Liver (tissue), 9 donors: ENCODE data around the gene ZNF423. TPM values are rescaled to one million over a fixed set of nuclear protein-coding genes. Genes with fewer than 3 reads are reported as not detected.
A peak's percentile ranks its signal among the peaks of the same experiment; 100 is the strongest.

Experiments
- DNase-seq: peaks from one replicate; pipeline ENCODE4 v3.0.0-alpha.2; 2017; ENCODE audit warnings: low spot score
- H3K27ac ChIP-seq, 2 donors: one replicate each; pipeline ENCODE4 v1.7.0; 2013; ENCODE audit warnings: inconsistent platforms in 2 of 2, low read length in 2 of 2, control low read depth in 1 of 2, low read depth in 1 of 2, mild to moderate bottlenecking in 1 of 2
- H3K27me3 ChIP-seq, 4 donors: one replicate each; pipeline versions ENCODE4 v1.6.1 to v1.7.0; 2013; ENCODE audit warnings: low read length in 3 of 4, inconsistent platforms in 1 of 4, mild to moderate bottlenecking in 1 of 4, moderate library complexity in 1 of 4; ENCODE audit not compliant: control insufficient read depth in 4 of 4, insufficient read depth in 4 of 4
- H3K36me3 ChIP-seq, 4 donors: one replicate each; pipeline versions ENCODE4 v1.6.1 to v1.7.0; 2013; ENCODE audit warnings: low read length in 3 of 4, mild to moderate bottlenecking in 3 of 4, low read depth in 1 of 4, moderate library complexity in 1 of 4; ENCODE audit not compliant: control insufficient read depth in 4 of 4, insufficient read depth in 3 of 4
- H3K4me1 ChIP-seq, 4 donors: one replicate each; pipeline versions ENCODE4 v1.6.1 to v1.7.0; 2013; ENCODE audit warnings: low read length in 3 of 4, mild to moderate bottlenecking in 3 of 4, moderate library complexity in 1 of 4; ENCODE audit not compliant: control insufficient read depth in 4 of 4, insufficient read depth in 4 of 4
- H3K4me3 ChIP-seq, 3 donors: one replicate each; pipeline versions ENCODE4 v1.6.1 to v1.7.0; 2013; ENCODE audit warnings: low read length in 3 of 3, control low read depth in 1 of 3, low read depth in 1 of 3, mild to moderate bottlenecking in 1 of 3
- H3K9ac ChIP-seq, 2 donors: one replicate each; pipeline ENCODE4 v1.7.0; 2013; ENCODE audit warnings: low read length in 2 of 2, mild to moderate bottlenecking in 2 of 2, moderate library complexity in 2 of 2, control low read depth in 1 of 2, low read depth in 1 of 2
- H3K9me3 ChIP-seq, 4 donors: one replicate each; pipeline versions ENCODE4 v1.6.1 to v1.7.0; 2013; ENCODE audit warnings: low read length in 3 of 4; ENCODE audit not compliant: control insufficient read depth in 4 of 4
- EGR1 ChIP-seq, 2 donors: IDR thresholded peaks; 2 replicates each; pipeline ENCODE4 v1.6.1; 2016 to 2018; ENCODE audit warnings: antibody characterized with exemption in 2 of 2, low read depth in 2 of 2
- FOXA1 ChIP-seq: IDR thresholded peaks from 2 replicates; pipeline ENCODE4 v1.6.1; 2016; ENCODE audit warnings: antibody characterized with exemption
- FOXA2 ChIP-seq: IDR thresholded peaks from 2 replicates; pipeline ENCODE4 v1.6.1; 2016; ENCODE audit warnings: antibody characterized with exemption
- GABPA ChIP-seq, 2 donors: IDR thresholded peaks in 1 of 2; conservative IDR thresholded peaks in 1 of 2; 2 replicates each; pipeline ENCODE4 v1.6.1; 2016; ENCODE audit warnings: antibody characterized with exemption in 2 of 2, mild to moderate bottlenecking in 1 of 2, moderate library complexity in 1 of 2
- HNF4A ChIP-seq, 2 donors: conservative IDR thresholded peaks; 2 replicates each; pipeline ENCODE4 v1.6.1; 2016; ENCODE audit warnings: antibody characterized with exemption in 2 of 2, mild to moderate bottlenecking in 2 of 2
- HNF4G ChIP-seq: IDR thresholded peaks from 2 replicates; pipeline ENCODE4 v1.6.1; 2016; ENCODE audit warnings: antibody characterized with exemption
- JUND ChIP-seq, 2 donors: IDR thresholded peaks; 2 replicates each; pipeline ENCODE4 v1.6.1; 2016; ENCODE audit warnings: antibody characterized with exemption in 2 of 2
- NR2F2 ChIP-seq: IDR thresholded peaks from 2 replicates; pipeline ENCODE4 v1.6.1; 2016; ENCODE audit warnings: antibody characterized with exemption
- RAD21 ChIP-seq, 2 donors: IDR thresholded peaks; 2 replicates each; pipeline ENCODE4 v1.6.1; 2016; ENCODE audit warnings: antibody characterized with exemption in 2 of 2, mild to moderate bottlenecking in 2 of 2
- RXRA ChIP-seq, 2 donors: IDR thresholded peaks; 2 replicates each; pipeline ENCODE4 v1.6.1; 2017 to 2018; ENCODE audit warnings: antibody characterized with exemption in 2 of 2, mild to moderate bottlenecking in 1 of 2
- SP1 ChIP-seq: IDR thresholded peaks from 2 replicates; pipeline ENCODE4 v1.6.1; 2018; ENCODE audit warnings: antibody characterized with exemption, mild to moderate bottlenecking
- TAF1 ChIP-seq: conservative IDR thresholded peaks from 2 replicates; pipeline ENCODE4 v1.6.1; 2016; ENCODE audit warnings: antibody characterized with exemption, mild to moderate bottlenecking
- YY1 ChIP-seq: IDR thresholded peaks from 2 replicates; pipeline ENCODE4 v1.6.1; 2016; ENCODE audit warnings: antibody characterized with exemption, mild to moderate bottlenecking
- WGBS: extraction: QIAGEN DNeasy Blood & Tissue Kit; methylation state at CpG from one replicate; pipeline ENCODE4 v1.1.7; 2013; 5-methylcytosine and 5-hydroxymethylcytosine counted together
- polyA plus RNA-seq, 2 donors: library from polyadenylated mRNA; stranded (reverse) in 1 of 2; unstranded in 1 of 2; fragments of 200-250 nt in 1 of 2; fragments of >200 nt in 1 of 2; fragmentation: Nextera tagmentation in 1 of 2; extraction: Ambion mirVana in 1 of 2; gene quantifications; one replicate each; pipeline versions ENCODE4 v1.2.1 to v1.2.3, GENCODE V29; 2013 to 2015
- total RNA-seq, 2 donors: library from RNA; depleted of rRNA; stranded (reverse); fragments of >200 nt; gene quantifications; one replicate each; pipeline ENCODE4 v1.2.3, GENCODE V29; 2014
- TF ChIP-seq, protein P1 (sequence below): fragments of 150-350 bp; IDR thresholded peaks from 2 replicates; pipeline ENCODE4 v1.5.1; 2017; ENCODE audit warnings: improper control_type of control experiment, low read depth, low read length; ENCODE audit not compliant: missing input control
- TF ChIP-seq, protein P2 (sequence below): IDR thresholded peaks from 2 replicates; pipeline ENCODE4 v1.6.1; 2016; ENCODE audit warnings: antibody characterized with exemption
- TF ChIP-seq, protein P3 (sequence below): IDR thresholded peaks from 2 replicates; pipeline ENCODE4 v1.6.1; 2016; ENCODE audit warnings: antibody characterized with exemption, mild to moderate bottlenecking
- TF ChIP-seq, protein P4 (sequence below): IDR thresholded peaks from 2 replicates; pipeline ENCODE4 v1.6.1; 2016; ENCODE audit warnings: antibody characterized with exemption
- donor health status: healthy.
- donor health status: healthy.
- donor health status: healthy.
- donor health status: healthy.
- donor health status: healthy.

ZNF423 gene
- total and polyA plus RNA-seq, 4 donors = 0.24 to 1.6 (median 0.39) TPM

DNA sequence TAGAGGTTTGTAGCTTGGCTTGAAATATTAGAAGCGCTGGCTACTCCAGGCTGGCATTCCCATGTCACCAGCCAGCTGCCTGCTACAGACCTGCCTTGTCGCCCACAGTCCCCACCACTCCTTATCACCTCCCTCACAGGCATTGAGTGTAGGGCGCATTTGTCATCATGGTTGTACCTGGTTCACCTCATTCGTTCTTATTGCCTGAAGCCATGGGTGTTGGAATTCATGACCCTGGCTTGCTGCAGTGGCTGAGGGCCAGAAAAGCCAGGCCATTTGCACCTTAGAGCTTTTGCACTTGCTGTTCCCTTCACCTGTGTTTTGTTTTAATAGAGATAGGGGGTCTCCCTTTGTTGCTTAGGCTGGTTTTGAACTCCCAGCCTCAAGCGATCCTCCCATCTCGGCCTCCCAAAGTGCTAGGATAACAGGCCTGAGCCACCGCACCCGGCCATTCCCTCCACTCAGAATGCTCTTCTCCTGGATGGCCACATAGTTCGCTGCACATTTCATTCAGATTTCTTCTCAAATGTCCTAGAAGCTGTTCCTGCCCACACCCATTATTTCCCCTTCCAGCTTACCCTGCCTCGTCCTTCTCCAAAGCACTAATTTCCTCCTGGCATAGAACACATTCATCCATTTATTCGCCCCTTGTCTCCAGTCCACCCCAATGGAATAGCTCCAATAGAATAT, 384.7 kb downstream of the ZNF423 start:
- no peak overlapping the region for H3K9ac ChIP-seq
- no peak overlapping the region for H3K27ac ChIP-seq
- WGBS = 94% methylated on average over 11 of the region's 11 CpGs
- no peaks in the 10 kb centered on the region for H3K36me3 ChIP-seq
- H3K27me3 ChIP-seq = no peaks in the 10 kb centered on the region
- H3K4me1 ChIP-seq = peaks cover 0 to 7% (median 1%) of the 10 kb centered on the region in 4 donors
- H3K9me3 ChIP-seq = no peaks in the 10 kb centered on the region
- TF ChIP-seq JUND (IDR thresholded peaks at IDR 0.05) = no peak
- TF ChIP-seq TAF1 = no peak
- no peak for TF ChIP-seq FOXA2
- TF ChIP-seq NR2F2 = no peak
- TF ChIP-seq RXRA (IDR thresholded peaks at IDR 0.05) = no peak
- no peak overlapping the region for H3K4me3 ChIP-seq
- DNase-seq = no peak

DNA sequence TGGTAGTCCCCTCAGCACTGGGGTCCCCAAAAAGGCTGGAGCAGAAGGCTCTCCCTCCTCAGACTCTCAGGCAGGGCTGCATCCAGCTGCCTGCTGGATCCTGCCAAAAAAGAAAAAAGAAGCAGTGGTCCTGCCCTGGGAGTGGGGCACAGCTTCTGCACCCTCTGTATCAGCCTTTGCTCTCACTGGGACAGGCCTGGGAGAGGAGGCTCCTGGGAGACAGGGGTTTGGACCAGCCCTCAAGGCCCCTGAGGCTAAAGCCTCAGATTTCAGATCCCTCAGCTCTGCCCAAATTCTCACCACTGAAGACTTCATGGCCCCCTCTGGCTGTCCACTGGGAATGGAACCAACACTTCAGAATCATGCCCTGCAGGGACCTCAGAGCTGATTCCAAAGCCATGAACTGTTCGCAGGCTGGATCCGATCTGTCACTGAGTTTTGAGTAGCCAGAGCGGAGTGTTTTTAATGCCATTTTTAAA, 385.4 kb downstream of the ZNF423 start:
- Histone ChIP-seq H3K4me1 (peaks cover 0 to 7% (median 1%) of the 10 kb centered on the region in 4 donors), H3K4me3 (no peak overlapping the region), H3K36me3 (no peaks in the 10 kb centered on the region), H3K9me3 (no peaks in the 10 kb centered on the region), H3K27ac (no peak overlapping the region), H3K9ac (no peak overlapping the region), H3K27me3 (no peaks in the 10 kb centered on the region)
- DNase-seq = peak; percentile 20
- TF ChIP-seq, protein P1, sequence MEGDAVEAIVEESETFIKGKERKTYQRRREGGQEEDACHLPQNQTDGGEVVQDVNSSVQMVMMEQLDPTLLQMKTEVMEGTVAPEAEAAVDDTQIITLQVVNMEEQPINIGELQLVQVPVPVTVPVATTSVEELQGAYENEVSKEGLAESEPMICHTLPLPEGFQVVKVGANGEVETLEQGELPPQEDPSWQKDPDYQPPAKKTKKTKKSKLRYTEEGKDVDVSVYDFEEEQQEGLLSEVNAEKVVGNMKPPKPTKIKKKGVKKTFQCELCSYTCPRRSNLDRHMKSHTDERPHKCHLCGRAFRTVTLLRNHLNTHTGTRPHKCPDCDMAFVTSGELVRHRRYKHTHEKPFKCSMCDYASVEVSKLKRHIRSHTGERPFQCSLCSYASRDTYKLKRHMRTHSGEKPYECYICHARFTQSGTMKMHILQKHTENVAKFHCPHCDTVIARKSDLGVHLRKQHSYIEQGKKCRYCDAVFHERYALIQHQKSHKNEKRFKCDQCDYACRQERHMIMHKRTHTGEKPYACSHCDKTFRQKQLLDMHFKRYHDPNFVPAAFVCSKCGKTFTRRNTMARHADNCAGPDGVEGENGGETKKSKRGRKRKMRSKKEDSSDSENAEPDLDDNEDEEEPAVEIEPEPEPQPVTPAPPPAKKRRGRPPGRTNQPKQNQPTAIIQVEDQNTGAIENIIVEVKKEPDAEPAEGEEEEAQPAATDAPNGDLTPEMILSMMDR = no peak
- TF ChIP-seq JUND (IDR thresholded peaks at IDR 0.05) = no peak
- TF ChIP-seq, protein P2, sequence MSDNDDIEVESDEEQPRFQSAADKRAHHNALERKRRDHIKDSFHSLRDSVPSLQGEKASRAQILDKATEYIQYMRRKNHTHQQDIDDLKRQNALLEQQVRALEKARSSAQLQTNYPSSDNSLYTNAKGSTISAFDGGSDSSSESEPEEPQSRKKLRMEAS = no peak
- no peak for TF ChIP-seq HNF4A (conservative IDR thresholded peaks at IDR 0.05)
- TF ChIP-seq HNF4G = no peak
- TF ChIP-seq RAD21 (IDR thresholded peaks at IDR 0.05) = no peak
- 89% methylated on average over 3 of the region's 3 CpGs for WGBS

DNA sequence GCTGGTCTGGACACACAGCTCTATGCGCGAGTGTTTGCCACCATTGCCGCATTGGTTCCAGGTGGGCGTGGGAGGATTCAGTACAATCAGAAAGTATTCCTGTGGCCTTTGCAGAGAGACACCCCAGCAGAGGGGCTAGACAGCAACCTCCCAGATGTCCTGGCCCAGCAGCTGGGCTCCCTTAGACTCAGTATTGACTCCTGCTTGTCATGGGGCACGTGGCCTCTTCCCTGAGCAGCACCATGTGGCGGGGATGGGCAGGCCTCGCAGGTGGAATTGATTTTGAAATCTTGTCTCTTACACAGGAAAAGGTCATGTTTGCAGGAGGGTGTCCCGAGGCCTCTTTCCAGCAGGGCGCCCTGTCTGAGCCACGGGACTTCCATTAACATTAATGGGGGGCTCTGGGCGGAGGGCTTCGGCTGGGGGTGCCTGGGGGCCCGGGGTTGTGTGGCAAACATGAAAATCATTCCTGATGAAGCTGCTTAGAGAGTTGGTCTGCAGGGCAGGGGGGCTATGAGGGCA, 385.9 kb downstream of the ZNF423 start:
- no peak overlapping the region for H3K4me3 ChIP-seq
- H3K27me3 ChIP-seq = no peaks in the 10 kb centered on the region
- peaks cover 0 to 7% (median 1%) of the 10 kb centered on the region in 4 donors for H3K4me1 ChIP-seq
- no peaks in the 10 kb centered on the region for H3K36me3 ChIP-seq
- peak; percentile 56 for TF ChIP-seq FOXA2
- TF ChIP-seq, protein P3, sequence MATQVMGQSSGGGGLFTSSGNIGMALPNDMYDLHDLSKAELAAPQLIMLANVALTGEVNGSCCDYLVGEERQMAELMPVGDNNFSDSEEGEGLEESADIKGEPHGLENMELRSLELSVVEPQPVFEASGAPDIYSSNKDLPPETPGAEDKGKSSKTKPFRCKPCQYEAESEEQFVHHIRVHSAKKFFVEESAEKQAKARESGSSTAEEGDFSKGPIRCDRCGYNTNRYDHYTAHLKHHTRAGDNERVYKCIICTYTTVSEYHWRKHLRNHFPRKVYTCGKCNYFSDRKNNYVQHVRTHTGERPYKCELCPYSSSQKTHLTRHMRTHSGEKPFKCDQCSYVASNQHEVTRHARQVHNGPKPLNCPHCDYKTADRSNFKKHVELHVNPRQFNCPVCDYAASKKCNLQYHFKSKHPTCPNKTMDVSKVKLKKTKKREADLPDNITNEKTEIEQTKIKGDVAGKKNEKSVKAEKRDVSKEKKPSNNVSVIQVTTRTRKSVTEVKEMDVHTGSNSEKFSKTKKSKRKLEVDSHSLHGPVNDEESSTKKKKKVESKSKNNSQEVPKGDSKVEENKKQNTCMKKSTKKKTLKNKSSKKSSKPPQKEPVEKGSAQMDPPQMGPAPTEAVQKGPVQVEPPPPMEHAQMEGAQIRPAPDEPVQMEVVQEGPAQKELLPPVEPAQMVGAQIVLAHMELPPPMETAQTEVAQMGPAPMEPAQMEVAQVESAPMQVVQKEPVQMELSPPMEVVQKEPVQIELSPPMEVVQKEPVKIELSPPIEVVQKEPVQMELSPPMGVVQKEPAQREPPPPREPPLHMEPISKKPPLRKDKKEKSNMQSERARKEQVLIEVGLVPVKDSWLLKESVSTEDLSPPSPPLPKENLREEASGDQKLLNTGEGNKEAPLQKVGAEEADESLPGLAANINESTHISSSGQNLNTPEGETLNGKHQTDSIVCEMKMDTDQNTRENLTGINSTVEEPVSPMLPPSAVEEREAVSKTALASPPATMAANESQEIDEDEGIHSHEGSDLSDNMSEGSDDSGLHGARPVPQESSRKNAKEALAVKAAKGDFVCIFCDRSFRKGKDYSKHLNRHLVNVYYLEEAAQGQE = no peak
- TF ChIP-seq HNF4A (conservative IDR thresholded peaks at IDR 0.05) = peak; percentile 51 to 75
- peak; percentile 68 to 83 for TF ChIP-seq RXRA (IDR thresholded peaks at IDR 0.05)
- TF ChIP-seq FOXA1 = no peak
- TF ChIP-seq JUND (IDR thresholded peaks at IDR 0.05) = no peak
- TF ChIP-seq, protein P4, sequence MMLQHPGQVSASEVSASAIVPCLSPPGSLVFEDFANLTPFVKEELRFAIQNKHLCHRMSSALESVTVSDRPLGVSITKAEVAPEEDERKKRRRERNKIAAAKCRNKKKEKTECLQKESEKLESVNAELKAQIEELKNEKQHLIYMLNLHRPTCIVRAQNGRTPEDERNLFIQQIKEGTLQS = no peak
- peak in 1 of 2 donors; percentile 8 for TF ChIP-seq RAD21 (IDR thresholded peaks at IDR 0.05)
- no peak for TF ChIP-seq GABPA (IDR thresholded peaks at IDR 0.05 in 1 of 2, conservative IDR thresholded peaks at IDR 0.05 in 1 of 2)
- TF ChIP-seq, protein P1 = no peak
- no peak for TF ChIP-seq HNF4G
- TF ChIP-seq, protein P2 = peak; percentile 100
- TF ChIP-seq TAF1 = no peak
- TF ChIP-seq NR2F2 = no peak
- TF ChIP-seq EGR1 (IDR thresholded peaks at IDR 0.05; ENCODE audit: low read depth in 2 of 2) = no peak
- peak; percentile 67 for TF ChIP-seq YY1
- TF ChIP-seq SP1 = peak; percentile 60
- peak; percentile 45 for DNase-seq
- no peaks in the 10 kb centered on the region for H3K9me3 ChIP-seq
- 52% methylated on average over 13 of the region's 13 CpGs for WGBS
- H3K27ac ChIP-seq = peak overlapping the region in 1 of 2 donors; percentile 33
- no peak overlapping the region for H3K9ac ChIP-seq
